WTC11 (cell line): Measurements from ENCODE around the gene LRMDA. TPM values are rescaled to one million over a fixed set of nuclear protein-coding genes. Genes with fewer than 3 reads are reported as not detected.
A peak's percentile ranks its signal among the peaks of the same experiment; 100 is the strongest.

Experiments used
- ATAC-seq: fragments of 200-7000 bp; cut with Tn5 transposase; 2 replicates; pipeline ENCODE4 v1.10.0; 2021; ENCODE audit warnings: mild to moderate bottlenecking, moderate library complexity
- CTCF ChIA-PET: fragments of 300-600 bp; sonication (Branson Sonifier 250); formaldehyde crosslinking; loops from one replicate; lab custom pipeline; 2021; ENCODE audit warnings: antibody characterized with exemption; lab: Charles Lee
- POLR2A ChIA-PET: fragments of 350-600 bp; sonication (Branson Sonifier 250); formaldehyde crosslinking; loops from one replicate; lab custom pipeline; 2021; ENCODE audit warnings: antibody characterized with exemption; lab: Charles Lee
- DNase-seq: peaks from one replicate; pipeline ENCODE4 v3.0.0; 2021; ENCODE audit warnings: low spot score
- H3K27ac Mint-ChIP-seq: 2 replicates; pipeline ENCODE4 v1.8.0; 2021; ENCODE audit warnings: mixed read lengths
- H3K27me3 Mint-ChIP-seq: 2 replicates; pipeline ENCODE4 v1.8.0; 2021; ENCODE audit warnings: low read depth, mild to moderate bottlenecking, moderate library complexity, mixed read lengths
- H3K36me3 Mint-ChIP-seq: 2 replicates; pipeline ENCODE4 v1.8.0; 2021; ENCODE audit warnings: mixed read lengths
- H3K4me1 Mint-ChIP-seq: 2 replicates; pipeline ENCODE4 v1.8.0; 2022; ENCODE audit warnings: mixed read lengths
- H3K4me3 Mint-ChIP-seq: 2 replicates; pipeline ENCODE4 v1.8.0; 2021; ENCODE audit warnings: mild to moderate bottlenecking, moderate library complexity, mixed read lengths
- H3K9me3 Mint-ChIP-seq: 2 replicates; pipeline ENCODE4 v1.8.0; 2021; ENCODE audit warnings: mixed read lengths
- CBFB ChIP-seq: sonication (generic); formaldehyde crosslinking; IDR thresholded peaks from 2 replicates; pipeline ENCODE4 v1.8.1; 2022; ENCODE audit warnings: mild to moderate bottlenecking, low read depth, missing genetic modification reagents
- EMX1 ChIP-seq: fragments of 250-450 bp; sonication (Bioruptor Pico); IDR thresholded peaks from 2 replicates; pipeline ENCODE4 v1.8.0; 2021; ENCODE audit warnings: mild to moderate bottlenecking
- ESRRA ChIP-seq: sonication (generic); formaldehyde crosslinking; IDR thresholded peaks from 2 replicates; pipeline ENCODE4 v1.8.1; 2022; ENCODE audit warnings: mild to moderate bottlenecking, missing genetic modification reagents, borderline replicate concordance
- GABPB1 ChIP-seq: sonication (generic); formaldehyde crosslinking; IDR thresholded peaks from 2 replicates; pipeline ENCODE4 v1.8.1; 2023; ENCODE audit warnings: mild to moderate bottlenecking, missing genetic modification reagents
- NFYB ChIP-seq: sonication (generic); formaldehyde crosslinking; conservative IDR thresholded peaks from 2 replicates; pipeline ENCODE4 v1.8.0; 2022; ENCODE audit warnings: low read depth, missing genetic modification reagents
- NR2C2 ChIP-seq: sonication (generic); formaldehyde crosslinking; IDR thresholded peaks from 2 replicates; pipeline ENCODE4 v1.8.0; 2022; ENCODE audit warnings: mild to moderate bottlenecking, missing genetic modification reagents
- PRRX2 ChIP-seq: fragments of 250-450 bp; sonication (Bioruptor Pico); IDR thresholded peaks from 2 replicates; pipeline ENCODE4 v1.8.0; 2021; ENCODE audit warnings: mild to moderate bottlenecking
- SMAD4 ChIP-seq: sonication (generic); formaldehyde crosslinking; IDR thresholded peaks from 2 replicates; pipeline ENCODE4 v1.8.0; 2022; ENCODE audit warnings: mild to moderate bottlenecking, missing genetic modification reagents
- SOX15 ChIP-seq: fragments of 250-450 bp; sonication (Bioruptor Pico); IDR thresholded peaks from 2 replicates; pipeline ENCODE4 v1.9.0; 2021; ENCODE audit warnings: mild to moderate bottlenecking
- TCF7 ChIP-seq: sonication (generic); formaldehyde crosslinking; IDR thresholded peaks from 2 replicates; pipeline ENCODE4 v1.8.0; 2022; ENCODE audit warnings: mild to moderate bottlenecking, low read depth, missing genetic modification reagents, moderate library complexity
- TEAD4 ChIP-seq: sonication (generic); formaldehyde crosslinking; IDR thresholded peaks from 2 replicates; pipeline ENCODE4 v1.8.0; 2022; ENCODE audit warnings: mild to moderate bottlenecking, missing genetic modification reagents
- ZNF219 ChIP-seq: sonication (generic); formaldehyde crosslinking; IDR thresholded peaks from 2 replicates; pipeline ENCODE4 v1.8.0; 2023; ENCODE audit warnings: missing genetic modification reagents, mild to moderate bottlenecking, borderline replicate concordance
- ZNF416 ChIP-seq: fragments of 250-450 bp; sonication (Bioruptor Pico); IDR thresholded peaks from 2 replicates; pipeline ENCODE4 v1.9.0; 2021; ENCODE audit warnings: mild to moderate bottlenecking, inconsistent platforms
- total RNA-seq: library from RNA; stranded (reverse); gene quantifications from 3 replicates; pipeline ENCODE4 v1.2.3, GENCODE V29; 2021
- TF ChIP-seq, protein P1 (sequence below): sonication (generic); formaldehyde crosslinking; IDR thresholded peaks from 2 replicates; pipeline ENCODE4 v1.8.0; 2023; ENCODE audit warnings: mild to moderate bottlenecking, missing genetic modification reagents
- TF ChIP-seq, protein P2 (sequence below): sonication (generic); formaldehyde crosslinking; IDR thresholded peaks from 2 replicates; pipeline ENCODE4 v1.8.1; 2022; ENCODE audit warnings: low read depth, mild to moderate bottlenecking, moderate library complexity, missing genetic modification reagents, borderline replicate concordance
- TF ChIP-seq, protein P3 (sequence below): sonication (generic); formaldehyde crosslinking; IDR thresholded peaks from 2 replicates; pipeline ENCODE4 v1.8.1; 2023; ENCODE audit warnings: mild to moderate bottlenecking, missing genetic modification reagents
- TF ChIP-seq, protein P4 (sequence below): sonication (generic); formaldehyde crosslinking; IDR thresholded peaks from 2 replicates; pipeline ENCODE4 v1.8.0; 2022; ENCODE audit warnings: mild to moderate bottlenecking, missing genetic modification reagents
- TF ChIP-seq, protein P5 (sequence below): fragments of 250-450 bp; sonication (Bioruptor Pico); IDR thresholded peaks from 2 replicates; pipeline ENCODE4 v1.8.0; 2021; ENCODE audit warnings: mild to moderate bottlenecking
- TF ChIP-seq, protein P6 (sequence below): fragments of 250-450 bp; sonication (Bioruptor Pico); IDR thresholded peaks from 2 replicates; pipeline ENCODE4 v1.9.0; 2021; ENCODE audit warnings: mild to moderate bottlenecking
- TF ChIP-seq, protein P7 (sequence below): sonication (generic); formaldehyde crosslinking; IDR thresholded peaks from 2 replicates; pipeline ENCODE4 v1.8.1; 2022; ENCODE audit warnings: low read depth, missing genetic modification reagents, borderline replicate concordance
- TF ChIP-seq, protein P8 (sequence below): sonication (generic); formaldehyde crosslinking; IDR thresholded peaks from 2 replicates; pipeline ENCODE4 v1.8.0; 2023; ENCODE audit warnings: missing genetic modification reagents, mild to moderate bottlenecking, borderline replicate concordance

Gene LRMDA
- total RNA-seq, 1 experiment from 2014 or later, result 0.92 TPM

DNA sequence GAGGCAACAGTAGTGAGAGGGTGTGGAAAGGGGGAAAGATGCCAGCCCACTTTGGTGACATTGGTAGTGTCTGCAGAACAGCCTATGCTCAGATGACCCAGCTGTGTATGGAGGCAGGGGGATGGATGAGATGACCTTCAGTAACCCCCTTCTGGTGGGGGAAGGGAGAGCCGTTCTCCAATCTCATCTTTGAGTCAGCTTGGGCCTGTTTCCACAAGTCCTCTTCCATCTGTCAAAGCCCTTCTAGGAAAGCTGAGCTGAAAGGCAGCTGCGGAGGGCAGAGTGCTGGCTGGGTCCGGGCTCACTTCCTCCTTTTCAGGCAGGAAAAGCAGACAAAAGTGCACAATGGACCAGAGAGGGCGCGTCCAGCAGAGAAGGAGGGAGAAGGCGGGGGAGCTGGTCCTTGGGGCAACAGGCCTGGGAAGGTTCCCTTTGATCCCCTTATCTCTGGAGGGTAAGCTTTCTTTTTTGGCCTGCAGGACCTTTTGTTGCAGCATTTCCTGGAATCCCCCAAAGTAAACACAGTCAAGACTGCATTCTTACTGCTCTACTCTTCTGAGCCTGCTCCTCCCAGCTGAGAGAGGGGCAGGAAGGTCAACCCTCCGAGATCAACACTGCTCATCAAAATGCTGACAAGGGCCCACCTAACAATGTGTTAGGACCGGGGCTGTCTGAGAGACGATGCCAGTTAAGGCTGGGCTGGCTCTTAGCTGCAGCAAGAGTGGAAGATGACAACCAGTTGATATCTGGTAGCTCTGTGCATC, 1.2 kb upstream of the LRMDA start:
- Mint-ChIP-seq H3K27me3 (peaks cover 95% of the 10 kb centered on the region), H3K4me1 (peaks cover 42% of the 10 kb centered on the region), H3K4me3 (peak overlapping the region; percentile 65), H3K9me3 (no peaks in the 10 kb centered on the region), H3K27ac (no peak overlapping the region), H3K36me3 (no peaks in the 10 kb centered on the region)
- ChIA-PET POLR2A (interaction anchor here (0.9 kb wide), 1 partner anchor 193 kb away, joined by 4 read pairs; no protein-coding TSS in a partner anchor), CTCF (interaction anchor here (0.6 to 2.1 kb wide), 8 partner anchors 25 to 607 kb away, joined by 3 to 12 read pairs (median 4); partner anchors contain the start of gene ZNF503)
- peak; percentile 41 for DNase-seq
- peak; percentile 57 for ATAC-seq
- TF ChIP-seq, protein P1, sequence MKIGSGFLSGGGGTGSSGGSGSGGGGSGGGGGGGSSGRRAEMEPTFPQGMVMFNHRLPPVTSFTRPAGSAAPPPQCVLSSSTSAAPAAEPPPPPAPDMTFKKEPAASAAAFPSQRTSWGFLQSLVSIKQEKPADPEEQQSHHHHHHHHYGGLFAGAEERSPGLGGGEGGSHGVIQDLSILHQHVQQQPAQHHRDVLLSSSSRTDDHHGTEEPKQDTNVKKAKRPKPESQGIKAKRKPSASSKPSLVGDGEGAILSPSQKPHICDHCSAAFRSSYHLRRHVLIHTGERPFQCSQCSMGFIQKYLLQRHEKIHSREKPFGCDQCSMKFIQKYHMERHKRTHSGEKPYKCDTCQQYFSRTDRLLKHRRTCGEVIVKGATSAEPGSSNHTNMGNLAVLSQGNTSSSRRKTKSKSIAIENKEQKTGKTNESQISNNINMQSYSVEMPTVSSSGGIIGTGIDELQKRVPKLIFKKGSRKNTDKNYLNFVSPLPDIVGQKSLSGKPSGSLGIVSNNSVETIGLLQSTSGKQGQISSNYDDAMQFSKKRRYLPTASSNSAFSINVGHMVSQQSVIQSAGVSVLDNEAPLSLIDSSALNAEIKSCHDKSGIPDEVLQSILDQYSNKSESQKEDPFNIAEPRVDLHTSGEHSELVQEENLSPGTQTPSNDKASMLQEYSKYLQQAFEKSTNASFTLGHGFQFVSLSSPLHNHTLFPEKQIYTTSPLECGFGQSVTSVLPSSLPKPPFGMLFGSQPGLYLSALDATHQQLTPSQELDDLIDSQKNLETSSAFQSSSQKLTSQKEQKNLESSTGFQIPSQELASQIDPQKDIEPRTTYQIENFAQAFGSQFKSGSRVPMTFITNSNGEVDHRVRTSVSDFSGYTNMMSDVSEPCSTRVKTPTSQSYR, result no peak
- no peak for TF ChIP-seq SOX15 (CRISPR knock-in tag)
- TF ChIP-seq, protein P2, sequence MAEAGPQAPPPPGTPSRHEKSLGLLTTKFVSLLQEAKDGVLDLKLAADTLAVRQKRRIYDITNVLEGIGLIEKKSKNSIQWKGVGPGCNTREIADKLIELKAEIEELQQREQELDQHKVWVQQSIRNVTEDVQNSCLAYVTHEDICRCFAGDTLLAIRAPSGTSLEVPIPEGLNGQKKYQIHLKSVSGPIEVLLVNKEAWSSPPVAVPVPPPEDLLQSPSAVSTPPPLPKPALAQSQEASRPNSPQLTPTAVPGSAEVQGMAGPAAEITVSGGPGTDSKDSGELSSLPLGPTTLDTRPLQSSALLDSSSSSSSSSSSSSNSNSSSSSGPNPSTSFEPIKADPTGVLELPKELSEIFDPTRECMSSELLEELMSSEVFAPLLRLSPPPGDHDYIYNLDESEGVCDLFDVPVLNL (CRISPR knock-in tag), result no peak
- TF ChIP-seq, protein P3, sequence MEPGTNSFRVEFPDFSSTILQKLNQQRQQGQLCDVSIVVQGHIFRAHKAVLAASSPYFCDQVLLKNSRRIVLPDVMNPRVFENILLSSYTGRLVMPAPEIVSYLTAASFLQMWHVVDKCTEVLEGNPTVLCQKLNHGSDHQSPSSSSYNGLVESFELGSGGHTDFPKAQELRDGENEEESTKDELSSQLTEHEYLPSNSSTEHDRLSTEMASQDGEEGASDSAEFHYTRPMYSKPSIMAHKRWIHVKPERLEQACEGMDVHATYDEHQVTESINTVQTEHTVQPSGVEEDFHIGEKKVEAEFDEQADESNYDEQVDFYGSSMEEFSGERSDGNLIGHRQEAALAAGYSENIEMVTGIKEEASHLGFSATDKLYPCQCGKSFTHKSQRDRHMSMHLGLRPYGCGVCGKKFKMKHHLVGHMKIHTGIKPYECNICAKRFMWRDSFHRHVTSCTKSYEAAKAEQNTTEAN (CRISPR knock-in tag), result no peak
- TF ChIP-seq, protein P4, sequence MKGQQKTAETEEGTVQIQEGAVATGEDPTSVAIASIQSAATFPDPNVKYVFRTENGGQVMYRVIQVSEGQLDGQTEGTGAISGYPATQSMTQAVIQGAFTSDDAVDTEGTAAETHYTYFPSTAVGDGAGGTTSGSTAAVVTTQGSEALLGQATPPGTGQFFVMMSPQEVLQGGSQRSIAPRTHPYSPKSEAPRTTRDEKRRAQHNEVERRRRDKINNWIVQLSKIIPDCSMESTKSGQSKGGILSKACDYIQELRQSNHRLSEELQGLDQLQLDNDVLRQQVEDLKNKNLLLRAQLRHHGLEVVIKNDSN, result no peak
- no peak for TF ChIP-seq PRRX2 (CRISPR knock-in tag)
- no peak for TF ChIP-seq SMAD4 (CRISPR knock-in tag)
- no peak for TF ChIP-seq ESRRA (CRISPR knock-in tag)
- TF ChIP-seq, protein P5, sequence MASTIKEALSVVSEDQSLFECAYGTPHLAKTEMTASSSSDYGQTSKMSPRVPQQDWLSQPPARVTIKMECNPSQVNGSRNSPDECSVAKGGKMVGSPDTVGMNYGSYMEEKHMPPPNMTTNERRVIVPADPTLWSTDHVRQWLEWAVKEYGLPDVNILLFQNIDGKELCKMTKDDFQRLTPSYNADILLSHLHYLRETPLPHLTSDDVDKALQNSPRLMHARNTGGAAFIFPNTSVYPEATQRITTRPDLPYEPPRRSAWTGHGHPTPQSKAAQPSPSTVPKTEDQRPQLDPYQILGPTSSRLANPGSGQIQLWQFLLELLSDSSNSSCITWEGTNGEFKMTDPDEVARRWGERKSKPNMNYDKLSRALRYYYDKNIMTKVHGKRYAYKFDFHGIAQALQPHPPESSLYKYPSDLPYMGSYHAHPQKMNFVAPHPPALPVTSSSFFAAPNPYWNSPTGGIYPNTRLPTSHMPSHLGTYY (CRISPR knock-in tag), result no peak
- TF ChIP-seq CBFB (CRISPR knock-in tag), result no peak
- no peak for TF ChIP-seq TEAD4 (CRISPR knock-in tag)
- no peak for TF ChIP-seq ZNF219 (CRISPR knock-in tag)
- TF ChIP-seq, protein P6, sequence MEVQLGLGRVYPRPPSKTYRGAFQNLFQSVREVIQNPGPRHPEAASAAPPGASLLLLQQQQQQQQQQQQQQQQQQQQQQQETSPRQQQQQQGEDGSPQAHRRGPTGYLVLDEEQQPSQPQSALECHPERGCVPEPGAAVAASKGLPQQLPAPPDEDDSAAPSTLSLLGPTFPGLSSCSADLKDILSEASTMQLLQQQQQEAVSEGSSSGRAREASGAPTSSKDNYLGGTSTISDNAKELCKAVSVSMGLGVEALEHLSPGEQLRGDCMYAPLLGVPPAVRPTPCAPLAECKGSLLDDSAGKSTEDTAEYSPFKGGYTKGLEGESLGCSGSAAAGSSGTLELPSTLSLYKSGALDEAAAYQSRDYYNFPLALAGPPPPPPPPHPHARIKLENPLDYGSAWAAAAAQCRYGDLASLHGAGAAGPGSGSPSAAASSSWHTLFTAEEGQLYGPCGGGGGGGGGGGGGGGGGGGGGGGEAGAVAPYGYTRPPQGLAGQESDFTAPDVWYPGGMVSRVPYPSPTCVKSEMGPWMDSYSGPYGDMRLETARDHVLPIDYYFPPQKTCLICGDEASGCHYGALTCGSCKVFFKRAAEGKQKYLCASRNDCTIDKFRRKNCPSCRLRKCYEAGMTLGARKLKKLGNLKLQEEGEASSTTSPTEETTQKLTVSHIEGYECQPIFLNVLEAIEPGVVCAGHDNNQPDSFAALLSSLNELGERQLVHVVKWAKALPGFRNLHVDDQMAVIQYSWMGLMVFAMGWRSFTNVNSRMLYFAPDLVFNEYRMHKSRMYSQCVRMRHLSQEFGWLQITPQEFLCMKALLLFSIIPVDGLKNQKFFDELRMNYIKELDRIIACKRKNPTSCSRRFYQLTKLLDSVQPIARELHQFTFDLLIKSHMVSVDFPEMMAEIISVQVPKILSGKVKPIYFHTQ (CRISPR knock-in tag), result no peak
- no peak for TF ChIP-seq NFYB
- peak; percentile 63; the same call in 1 of the 2 replicates for TF ChIP-seq GABPB1 (CRISPR knock-in tag)
- TF ChIP-seq, protein P7, sequence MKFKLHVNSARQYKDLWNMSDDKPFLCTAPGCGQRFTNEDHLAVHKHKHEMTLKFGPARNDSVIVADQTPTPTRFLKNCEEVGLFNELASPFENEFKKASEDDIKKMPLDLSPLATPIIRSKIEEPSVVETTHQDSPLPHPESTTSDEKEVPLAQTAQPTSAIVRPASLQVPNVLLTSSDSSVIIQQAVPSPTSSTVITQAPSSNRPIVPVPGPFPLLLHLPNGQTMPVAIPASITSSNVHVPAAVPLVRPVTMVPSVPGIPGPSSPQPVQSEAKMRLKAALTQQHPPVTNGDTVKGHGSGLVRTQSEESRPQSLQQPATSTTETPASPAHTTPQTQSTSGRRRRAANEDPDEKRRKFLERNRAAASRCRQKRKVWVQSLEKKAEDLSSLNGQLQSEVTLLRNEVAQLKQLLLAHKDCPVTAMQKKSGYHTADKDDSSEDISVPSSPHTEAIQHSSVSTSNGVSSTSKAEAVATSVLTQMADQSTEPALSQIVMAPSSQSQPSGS (CRISPR knock-in tag), result no peak
- TF ChIP-seq, protein P8, sequence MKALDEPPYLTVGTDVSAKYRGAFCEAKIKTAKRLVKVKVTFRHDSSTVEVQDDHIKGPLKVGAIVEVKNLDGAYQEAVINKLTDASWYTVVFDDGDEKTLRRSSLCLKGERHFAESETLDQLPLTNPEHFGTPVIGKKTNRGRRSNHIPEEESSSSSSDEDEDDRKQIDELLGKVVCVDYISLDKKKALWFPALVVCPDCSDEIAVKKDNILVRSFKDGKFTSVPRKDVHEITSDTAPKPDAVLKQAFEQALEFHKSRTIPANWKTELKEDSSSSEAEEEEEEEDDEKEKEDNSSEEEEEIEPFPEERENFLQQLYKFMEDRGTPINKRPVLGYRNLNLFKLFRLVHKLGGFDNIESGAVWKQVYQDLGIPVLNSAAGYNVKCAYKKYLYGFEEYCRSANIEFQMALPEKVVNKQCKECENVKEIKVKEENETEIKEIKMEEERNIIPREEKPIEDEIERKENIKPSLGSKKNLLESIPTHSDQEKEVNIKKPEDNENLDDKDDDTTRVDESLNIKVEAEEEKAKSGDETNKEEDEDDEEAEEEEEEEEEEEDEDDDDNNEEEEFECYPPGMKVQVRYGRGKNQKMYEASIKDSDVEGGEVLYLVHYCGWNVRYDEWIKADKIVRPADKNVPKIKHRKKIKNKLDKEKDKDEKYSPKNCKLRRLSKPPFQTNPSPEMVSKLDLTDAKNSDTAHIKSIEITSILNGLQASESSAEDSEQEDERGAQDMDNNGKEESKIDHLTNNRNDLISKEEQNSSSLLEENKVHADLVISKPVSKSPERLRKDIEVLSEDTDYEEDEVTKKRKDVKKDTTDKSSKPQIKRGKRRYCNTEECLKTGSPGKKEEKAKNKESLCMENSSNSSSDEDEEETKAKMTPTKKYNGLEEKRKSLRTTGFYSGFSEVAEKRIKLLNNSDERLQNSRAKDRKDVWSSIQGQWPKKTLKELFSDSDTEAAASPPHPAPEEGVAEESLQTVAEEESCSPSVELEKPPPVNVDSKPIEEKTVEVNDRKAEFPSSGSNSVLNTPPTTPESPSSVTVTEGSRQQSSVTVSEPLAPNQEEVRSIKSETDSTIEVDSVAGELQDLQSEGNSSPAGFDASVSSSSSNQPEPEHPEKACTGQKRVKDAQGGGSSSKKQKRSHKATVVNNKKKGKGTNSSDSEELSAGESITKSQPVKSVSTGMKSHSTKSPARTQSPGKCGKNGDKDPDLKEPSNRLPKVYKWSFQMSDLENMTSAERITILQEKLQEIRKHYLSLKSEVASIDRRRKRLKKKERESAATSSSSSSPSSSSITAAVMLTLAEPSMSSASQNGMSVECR, result no peak
- TF ChIP-seq EMX1 (CRISPR knock-in tag), result no peak
- TF ChIP-seq TCF7 (CRISPR knock-in tag), result no peak
- TF ChIP-seq ZNF416, result no peak
- peak; percentile 51; the same call in 1 of the 2 replicates for TF ChIP-seq NR2C2 (CRISPR knock-in tag)
